Activated T-cell treated with anti-CD3 and anti-CD28 coated beads for 4 hours (primary cell): Measurements from ENCODE around the gene PARP9.
A peak's percentile ranks its signal among the peaks of the same experiment; 100 is the strongest.
"Not testable (repeated sequence)": the region's sequence is repeated elsewhere in the genome, so short reads cannot be mapped to it uniquely, and the experiment has no call there.

ENCODE experiments used
- DNase-seq: peaks from one replicate; pipeline ENCODE4 v3.0.0-alpha.2; 2020

The PARP9 gene

GRCh38 chr3:122516846-122517360 lies 47.2 kb downstream of the PARP9 start:
- DNase-seq, result no peak

GRCh38 chr3:122515870-122516269 lies 48.2 kb downstream of the PARP9 start:
- DNase-seq, result no peak

- no peak for DNase-seq
Observed at GRCh38 chr3:122515020-122515468, 49.1 kb downstream of the PARP9 start.

DNA sequence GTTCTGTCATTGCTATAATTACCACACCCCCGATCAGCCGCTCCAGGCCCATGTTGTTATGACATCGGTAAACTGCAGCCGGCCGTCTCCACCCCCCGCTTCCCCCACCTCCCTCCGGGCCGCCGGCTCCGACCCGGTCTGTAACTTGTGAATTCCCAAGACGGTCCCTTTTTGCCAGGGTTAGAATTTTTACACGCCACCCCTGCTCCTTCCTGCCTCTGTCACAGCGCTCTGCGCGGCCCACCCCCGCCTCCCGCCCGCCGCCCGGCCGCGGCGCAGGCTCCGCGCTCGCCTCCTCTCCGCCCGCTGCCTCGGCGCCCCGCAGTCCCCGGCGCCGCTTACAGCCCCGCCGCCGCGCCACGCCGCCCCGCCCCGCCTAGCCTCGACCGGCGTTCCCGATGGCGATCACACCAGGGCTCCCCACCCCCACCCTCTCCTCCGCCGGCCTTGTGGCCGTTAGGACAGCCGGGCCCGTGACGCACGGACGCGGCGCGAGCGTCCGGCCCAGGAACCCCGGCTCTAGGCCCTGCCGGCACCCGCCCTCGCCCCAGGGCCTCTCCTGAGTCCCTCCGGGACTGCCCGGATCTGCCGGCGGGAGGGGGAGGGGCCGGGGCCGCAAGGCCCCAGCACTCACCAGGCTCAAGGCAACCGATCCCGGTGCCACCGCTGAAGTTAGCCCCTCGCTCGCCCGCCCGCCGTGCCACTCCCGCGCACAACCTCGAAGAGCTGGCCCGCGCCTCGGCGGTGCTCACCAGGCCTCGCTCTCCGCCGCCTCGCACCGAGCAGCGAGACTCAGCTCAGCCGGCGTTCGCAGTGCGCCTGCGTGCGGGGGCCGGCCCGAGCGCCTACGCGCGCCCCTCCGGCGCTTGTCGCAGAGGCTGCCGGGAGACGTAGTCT lies 49.7 kb downstream of the PARP9 start, which contains the start of gene KPNA1:
TSS of gene KPNA1 (minus strand) at position 817 of the 897 bp plus-strand sequence. CDS start 18,374 bp downstream, outside the sequence.
- peak; percentile 77 for DNase-seq

DNA sequence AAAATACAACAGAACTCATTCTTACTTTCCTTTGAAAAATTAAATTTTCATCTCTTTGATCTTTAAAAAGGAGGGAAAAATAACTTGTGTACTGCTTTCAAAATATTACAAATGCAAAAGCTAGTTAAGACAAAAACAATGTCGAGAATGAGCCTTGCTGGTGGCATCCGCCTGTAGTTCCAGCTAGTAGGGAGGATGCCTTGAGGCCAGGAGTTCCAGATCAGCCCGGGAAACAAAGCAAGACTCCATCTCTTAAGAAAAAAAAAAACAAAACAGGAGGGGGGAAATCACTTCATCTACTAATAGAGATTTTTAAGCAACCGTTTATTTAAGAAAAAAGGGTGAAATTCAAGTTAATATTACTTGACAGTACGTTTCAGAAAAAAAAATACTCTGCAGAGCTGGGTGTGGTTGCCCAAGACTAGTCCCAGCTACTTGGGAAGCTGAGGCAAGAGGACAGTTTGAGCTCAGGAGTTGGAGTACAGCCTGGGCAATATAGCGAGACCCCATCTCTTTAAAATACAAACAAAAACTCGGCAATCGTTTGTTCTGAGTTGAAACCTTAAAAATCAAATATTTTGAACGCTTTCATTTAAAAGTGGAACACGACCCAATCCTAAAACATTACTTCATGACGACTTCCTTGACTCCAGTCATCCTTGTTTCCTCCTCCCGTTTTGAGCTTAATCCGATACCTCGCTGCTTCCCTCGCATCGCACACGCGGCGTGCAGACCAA lies 50.5 kb downstream of the PARP9 start:
- DNase-seq, result no peak

DNA sequence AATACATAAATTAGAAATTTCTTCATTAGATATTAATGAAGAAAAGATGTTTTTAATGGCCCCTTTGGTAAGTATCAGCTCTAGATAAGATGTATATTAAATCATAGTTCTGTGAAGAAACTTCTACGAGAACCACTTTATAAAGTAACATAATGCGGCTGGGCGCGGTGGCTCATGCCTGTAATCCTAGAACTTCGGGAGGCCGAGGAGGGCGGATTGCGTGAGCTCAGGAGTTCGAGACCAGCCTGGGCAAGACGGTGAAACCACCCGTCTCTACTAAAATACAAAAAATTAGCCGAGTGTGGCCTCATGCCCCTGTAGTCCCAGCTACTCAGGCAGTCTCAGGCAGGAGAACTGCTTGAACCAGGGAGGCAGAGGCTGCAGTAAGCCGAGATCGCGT lies 51.8 kb downstream of the PARP9 start:
- no peak for DNase-seq

DNA sequence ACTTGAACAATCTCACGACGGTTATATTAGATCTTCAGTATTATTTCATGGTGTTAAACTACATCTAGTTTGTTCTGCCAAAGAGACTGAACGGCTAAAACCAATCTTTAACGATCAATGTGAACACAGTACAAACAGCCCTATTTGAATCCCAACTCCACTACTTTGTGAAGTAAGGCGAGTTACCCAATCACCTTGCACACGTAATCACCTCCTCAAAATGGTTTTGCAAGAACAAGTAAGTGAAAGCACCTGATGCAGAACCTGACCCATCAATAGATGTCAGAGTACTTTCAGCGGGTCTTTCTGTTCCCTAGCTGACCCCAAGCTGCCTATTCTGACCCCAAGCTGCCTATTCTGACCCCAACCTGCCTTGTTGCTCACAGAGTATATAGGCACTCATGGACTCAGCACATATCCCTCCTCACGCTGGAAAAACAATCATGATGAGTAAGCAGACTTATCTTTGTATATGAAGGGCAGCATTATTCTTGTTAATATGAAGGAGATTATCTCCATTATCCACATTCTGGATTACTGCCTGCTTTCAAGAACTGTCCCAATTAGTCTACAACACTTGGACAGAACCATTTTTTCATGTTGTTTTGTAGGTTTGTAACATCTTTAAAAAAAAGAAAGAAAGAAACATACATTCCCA lies 53.1 kb downstream of the PARP9 start:
- no peak for DNase-seq

DNA sequence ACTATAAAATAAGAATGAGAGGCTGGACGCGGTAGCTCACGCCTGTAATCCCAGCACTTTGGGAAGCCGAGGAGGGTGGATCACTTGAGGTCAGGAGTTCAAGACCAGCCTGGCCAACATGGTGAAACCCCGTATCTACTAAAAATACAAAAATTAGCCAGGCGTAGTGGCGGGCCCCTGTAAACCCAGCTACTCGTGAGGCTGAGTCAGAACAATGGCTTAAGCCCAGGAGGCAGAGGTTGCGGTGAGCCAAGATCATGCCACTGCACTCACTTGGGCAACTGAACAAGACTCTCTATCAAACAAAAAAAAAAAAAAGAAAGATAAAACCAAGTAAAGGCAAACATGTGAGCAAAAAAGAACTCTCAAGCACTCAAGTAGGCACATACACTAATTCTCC lies 55.2 kb downstream of the PARP9 start:
- not testable (repeated sequence) for DNase-seq

- no peak for DNase-seq
Observed at GRCh38 chr3:122508135-122508914, 55.8 kb downstream of the PARP9 start.

DNA sequence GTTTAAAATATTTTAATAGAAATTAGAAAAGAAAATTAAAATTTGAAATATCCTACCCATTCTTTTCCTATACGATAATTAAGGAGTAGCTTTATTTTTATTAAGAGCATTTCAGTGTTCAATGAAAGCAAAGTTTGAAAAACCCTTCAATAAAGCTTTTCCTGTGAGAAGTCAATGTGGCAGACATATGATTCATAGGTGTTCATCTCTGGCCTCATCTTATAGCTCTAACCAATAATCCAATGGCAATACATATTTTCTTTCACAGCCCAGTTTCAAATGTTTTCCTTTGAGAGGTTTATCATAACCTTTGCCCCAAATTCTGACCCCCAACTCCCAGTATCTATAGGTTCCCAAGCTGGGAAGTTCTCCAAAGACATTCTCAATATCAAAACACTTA lies 57.6 kb downstream of the PARP9 start:
- no peak for DNase-seq

DNA sequence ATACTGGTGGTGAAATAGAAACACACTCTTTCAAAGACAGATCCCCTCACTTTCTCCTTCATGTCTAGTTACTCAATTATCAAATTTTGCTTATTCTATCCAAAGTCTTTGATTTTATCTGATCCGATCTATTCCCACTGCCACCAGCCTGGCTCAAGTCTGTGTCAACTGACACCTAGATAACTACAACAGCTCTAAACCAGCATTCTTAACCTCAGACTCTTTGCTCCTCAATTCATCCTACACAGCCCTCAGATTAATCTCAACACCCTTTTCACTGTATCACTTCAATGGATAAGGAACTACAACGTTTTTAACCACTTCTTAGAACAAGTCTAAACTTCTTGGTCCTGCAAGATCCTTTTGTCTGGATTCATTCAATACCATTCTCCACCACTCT lies 58.4 kb downstream of the PARP9 start:
- DNase-seq, result no peak

DNA sequence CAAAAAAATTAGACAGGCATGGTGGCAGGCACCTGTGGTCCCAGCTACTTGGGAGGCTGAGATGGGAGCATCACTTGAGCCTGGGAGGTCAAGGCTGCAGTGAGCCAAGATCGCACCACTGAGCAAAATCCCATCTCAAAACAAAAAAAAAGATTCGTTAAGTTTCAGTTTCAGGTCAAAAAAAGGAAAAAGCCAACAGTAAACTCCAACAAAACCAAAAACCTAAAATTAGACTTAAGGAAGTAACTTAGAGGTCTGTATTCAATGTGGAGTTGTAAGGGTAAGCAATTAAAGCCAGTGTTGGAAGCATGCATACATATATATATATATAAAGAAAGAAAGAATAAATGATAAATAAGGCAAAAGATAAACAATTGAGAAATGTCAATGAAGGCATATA lies 61.2 kb downstream of the PARP9 start:
- DNase-seq, result no peak

GRCh38 chr3:122502139-122502538 lies 62.0 kb downstream of the PARP9 start:
- no peak for DNase-seq

- DNase-seq, result not testable (repeated sequence)
Observed at GRCh38 chr3:122500964-122501363, 63.1 kb downstream of the PARP9 start.

GRCh38 chr3:122498152-122498551 lies 65.9 kb downstream of the PARP9 start:
- no peak for DNase-seq

DNA sequence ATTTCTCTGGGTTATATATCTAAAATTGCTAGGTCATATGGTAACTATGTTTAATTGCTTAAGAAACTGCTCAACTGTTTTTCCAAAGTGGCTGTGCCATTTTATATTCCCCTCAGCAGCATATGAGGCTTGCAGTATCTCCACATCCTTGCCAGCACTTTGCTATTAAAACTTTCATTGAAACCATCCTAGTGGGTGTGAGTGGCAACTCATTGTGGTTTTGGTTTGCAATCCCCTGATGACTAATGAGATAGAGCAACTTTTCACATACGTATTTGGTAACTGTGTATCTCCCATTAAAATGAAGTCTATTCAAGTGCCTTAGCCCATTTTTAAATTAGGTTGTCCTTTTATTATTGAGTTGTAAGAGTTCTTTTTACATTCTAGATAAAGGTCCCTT lies 66.7 kb downstream of the PARP9 start:
- no peak for DNase-seq

DNA sequence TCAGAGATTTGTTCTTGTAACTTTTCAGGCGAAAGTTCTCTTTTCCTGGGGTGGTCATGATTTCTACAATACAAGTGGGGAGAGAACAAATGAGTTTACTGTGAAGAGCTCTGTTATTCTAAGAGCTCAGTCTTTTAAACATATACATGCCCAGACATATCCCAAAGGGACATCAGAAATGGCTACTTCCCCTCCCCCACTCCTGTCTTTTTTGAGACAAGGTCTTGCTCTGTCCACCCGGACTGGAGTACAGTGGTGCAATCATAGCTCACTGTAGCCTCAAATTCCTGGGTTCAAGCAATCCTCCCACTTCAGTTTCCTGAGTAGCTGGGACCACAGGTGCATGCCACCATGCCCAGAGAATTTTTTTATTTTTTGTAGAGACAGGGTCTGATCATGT lies 67.6 kb downstream of the PARP9 start:
- no peak for DNase-seq

DNA sequence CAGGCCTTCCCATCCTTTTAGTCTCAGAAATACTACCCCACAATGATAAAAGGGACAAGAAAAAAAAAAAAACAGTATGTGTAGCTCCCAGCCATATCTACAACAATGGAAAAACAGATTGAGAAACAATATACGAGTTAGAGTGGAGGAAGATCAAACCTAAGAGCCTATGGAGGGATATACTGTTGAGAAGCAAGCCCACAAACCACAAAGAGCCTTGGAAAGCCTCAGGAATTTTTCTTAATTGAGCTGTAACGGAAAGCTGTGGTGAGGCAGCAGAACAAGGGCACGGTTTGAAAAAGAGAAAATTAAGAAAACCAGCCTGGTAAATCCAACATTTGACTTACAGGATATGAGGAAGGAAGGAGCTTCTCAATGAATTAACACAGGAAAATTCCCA lies 70.8 kb downstream of the PARP9 start:
- no peak for DNase-seq

GRCh38 chr3:122488262-122488973 lies 75.7 kb downstream of the PARP9 start:
- DNase-seq, result no peak

- DNase-seq, result no peak
Observed at GRCh38 chr3:122484985-122485384, 79.1 kb downstream of the PARP9 start.

- DNase-seq, result no peak
Observed at GRCh38 chr3:122481390-122481789, 82.7 kb downstream of the PARP9 start.
